SK-N-SH treated with all-trans-retinoic acid at 6 μM for 48 hours (cell line): ENCODE measurements around the gene IFNW1.

Experiments
- OSR1 ChIP-seq: fragments of 250-450 bp; sonication (Bioruptor Pico); IDR thresholded peaks from 2 replicates; pipeline ENCODE4 v1.8.0; 2022; ENCODE audit warnings: moderate library complexity, mild to moderate bottlenecking, inconsistent platforms
- ZFP3 ChIP-seq: fragments of 250-450 bp; sonication (Bioruptor Pico); IDR thresholded peaks from 2 replicates; pipeline ENCODE4 v1.5.0; 2020; ENCODE audit warnings: mild to moderate bottlenecking, moderate library complexity
- ZFP30 ChIP-seq: fragments of 450-650 bp; formaldehyde crosslinking; IDR thresholded peaks from 2 replicates; pipeline ENCODE4 v1.5.0; 2022; ENCODE audit warnings: mild to moderate bottlenecking, moderate library complexity
- ZNF565 ChIP-seq: fragments of 450-650 bp; formaldehyde crosslinking; conservative IDR thresholded peaks from 2 replicates; pipeline ENCODE4 v1.5.0; 2020; ENCODE audit warnings: low read depth, mild to moderate bottlenecking, moderate library complexity
- TF ChIP-seq, protein P1 (sequence below): fragments of 250-450 bp; sonication (Bioruptor Pico); IDR thresholded peaks from 2 replicates; pipeline ENCODE4 v1.5.0; 2020; ENCODE audit warnings: mild to moderate bottlenecking, moderate library complexity
- TF ChIP-seq, protein P2 (sequence below): fragments of 250-450 bp; sonication (Bioruptor Pico); IDR thresholded peaks from 2 replicates; pipeline ENCODE4 v1.5.1; 2021; ENCODE audit warnings: mild to moderate bottlenecking, moderate library complexity

DNA sequence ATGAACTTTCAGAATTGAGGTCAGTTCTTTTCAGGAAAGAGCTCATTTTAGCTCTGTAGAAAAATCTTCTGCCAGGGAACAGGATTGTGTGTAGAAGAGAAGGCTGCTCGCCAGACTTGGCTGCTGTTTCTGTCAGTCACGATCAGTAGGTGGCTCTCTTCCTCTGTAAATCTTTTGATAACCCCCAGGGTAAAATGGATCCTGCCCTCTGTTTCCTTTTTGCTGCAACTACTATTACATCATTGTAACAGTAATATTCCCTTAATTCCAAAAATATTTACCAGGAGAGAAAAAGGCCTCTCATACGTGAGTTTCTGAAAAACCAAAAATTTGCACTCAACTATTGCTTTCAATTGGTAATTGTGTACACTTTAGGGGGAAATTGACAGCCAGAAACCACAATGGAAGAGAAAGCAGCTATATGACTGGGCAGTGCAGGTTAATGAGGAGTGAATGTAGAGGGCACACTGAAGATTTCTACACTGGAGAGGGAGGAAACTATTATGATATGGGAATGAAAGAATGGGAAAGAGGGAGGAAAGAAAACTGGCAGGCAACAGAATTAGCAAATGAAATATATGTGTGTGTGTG is 12.5 kb upstream of the IFNW1 start:
- TF ChIP-seq, protein P1, sequence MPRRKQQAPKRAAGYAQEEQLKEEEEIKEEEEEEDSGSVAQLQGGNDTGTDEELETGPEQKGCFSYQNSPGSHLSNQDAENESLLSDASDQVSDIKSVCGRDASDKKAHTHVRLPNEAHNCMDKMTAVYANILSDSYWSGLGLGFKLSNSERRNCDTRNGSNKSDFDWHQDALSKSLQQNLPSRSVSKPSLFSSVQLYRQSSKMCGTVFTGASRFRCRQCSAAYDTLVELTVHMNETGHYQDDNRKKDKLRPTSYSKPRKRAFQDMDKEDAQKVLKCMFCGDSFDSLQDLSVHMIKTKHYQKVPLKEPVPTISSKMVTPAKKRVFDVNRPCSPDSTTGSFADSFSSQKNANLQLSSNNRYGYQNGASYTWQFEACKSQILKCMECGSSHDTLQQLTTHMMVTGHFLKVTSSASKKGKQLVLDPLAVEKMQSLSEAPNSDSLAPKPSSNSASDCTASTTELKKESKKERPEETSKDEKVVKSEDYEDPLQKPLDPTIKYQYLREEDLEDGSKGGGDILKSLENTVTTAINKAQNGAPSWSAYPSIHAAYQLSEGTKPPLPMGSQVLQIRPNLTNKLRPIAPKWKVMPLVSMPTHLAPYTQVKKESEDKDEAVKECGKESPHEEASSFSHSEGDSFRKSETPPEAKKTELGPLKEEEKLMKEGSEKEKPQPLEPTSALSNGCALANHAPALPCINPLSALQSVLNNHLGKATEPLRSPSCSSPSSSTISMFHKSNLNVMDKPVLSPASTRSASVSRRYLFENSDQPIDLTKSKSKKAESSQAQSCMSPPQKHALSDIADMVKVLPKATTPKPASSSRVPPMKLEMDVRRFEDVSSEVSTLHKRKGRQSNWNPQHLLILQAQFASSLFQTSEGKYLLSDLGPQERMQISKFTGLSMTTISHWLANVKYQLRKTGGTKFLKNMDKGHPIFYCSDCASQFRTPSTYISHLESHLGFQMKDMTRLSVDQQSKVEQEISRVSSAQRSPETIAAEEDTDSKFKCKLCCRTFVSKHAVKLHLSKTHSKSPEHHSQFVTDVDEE (CRISPR knock-in tag) = no peak
- TF ChIP-seq ZFP3 (no peak), ZNF565 (CRISPR knock-in tag) (no peak), OSR1 (CRISPR knock-in tag) (no peak), ZFP30 (no peak)
- TF ChIP-seq, protein P2, sequence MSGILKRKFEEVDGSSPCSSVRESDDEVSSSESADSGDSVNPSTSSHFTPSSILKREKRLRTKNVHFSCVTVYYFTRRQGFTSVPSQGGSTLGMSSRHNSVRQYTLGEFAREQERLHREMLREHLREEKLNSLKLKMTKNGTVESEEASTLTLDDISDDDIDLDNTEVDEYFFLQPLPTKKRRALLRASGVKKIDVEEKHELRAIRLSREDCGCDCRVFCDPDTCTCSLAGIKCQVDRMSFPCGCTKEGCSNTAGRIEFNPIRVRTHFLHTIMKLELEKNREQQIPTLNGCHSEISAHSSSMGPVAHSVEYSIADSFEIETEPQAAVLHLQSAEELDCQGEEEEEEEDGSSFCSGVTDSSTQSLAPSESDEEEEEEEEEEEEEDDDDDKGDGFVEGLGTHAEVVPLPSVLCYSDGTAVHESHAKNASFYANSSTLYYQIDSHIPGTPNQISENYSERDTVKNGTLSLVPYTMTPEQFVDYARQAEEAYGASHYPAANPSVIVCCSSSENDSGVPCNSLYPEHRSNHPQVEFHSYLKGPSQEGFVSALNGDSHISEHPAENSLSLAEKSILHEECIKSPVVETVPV = no peak
